Mesenteric fat pad (tissue), 1 donor: ENCODE data around the gene PTGR3. TPM values are rescaled to one million over a fixed set of nuclear protein-coding genes. Genes with fewer than 3 reads are reported as not detected.

Experiments
- DNase-seq: peaks from one replicate; pipeline ENCODE4 v3.0.0-alpha.2; 2020; ENCODE audit warnings: low spot score
- long read RNA-seq: library from polyadenylated mRNA; unstranded; transcript quantifications from one replicate; pipeline ENCODE4 v2.0.0, GENCODE V29; 2020
- total RNA-seq: library from RNA; stranded (reverse); fragmentation: NEBNext Ultra II Directional; extraction: Animal tissue kit (Norgen Biotek cat#: 25700); gene quantifications from one replicate; pipeline ENCODE4 v1.2.1, GENCODE V29; 2021
- donor health status: DM: yes; HTN: yes; CAD: no.

PTGR3 gene
- total RNA-seq: 25.5 TPM
- long read RNA-seq, full-length matches to known transcripts: 9 of 15 reads
- long read RNA-seq, partial matches to known transcripts: 0 of 15 reads
- long read RNA-seq, other reads (novel, unspliced or antisense): 6 of 15 reads

- DNase-seq: peak; percentile 94
Observed at GRCh38 chr18:75209129-75209950, at the start of gene PTGR3. Gene PTGR3, minus strand, starts transcription at chr18:75209139. Its CDS starts 81 bp downstream, at chr18:75209058.

GRCh38 chr18:75257605-75258004, 48.7 kb upstream of the PTGR3 start:
- no peak for DNase-seq

GRCh38 chr18:75256376-75256775, 47.4 kb upstream of the PTGR3 start:
- no peak for DNase-seq

- DNase-seq: no peak
Observed at GRCh38 chr18:75255094-75255493, 46.2 kb upstream of the PTGR3 start.

- DNase-seq: no peak
Observed at GRCh38 chr18:75253784-75254183, 44.8 kb upstream of the PTGR3 start.

GRCh38 chr18:75253043-75253442, 44.1 kb upstream of the PTGR3 start:
- DNase-seq: no peak

GRCh38 chr18:75252136-75252535, 43.2 kb upstream of the PTGR3 start:
- DNase-seq: no peak

- DNase-seq: no peak
Observed at GRCh38 chr18:75251466-75251865, 42.5 kb upstream of the PTGR3 start.

- no peak for DNase-seq
Observed at GRCh38 chr18:75250471-75250821, 41.5 kb upstream of the PTGR3 start.

GRCh38 chr18:75249672-75250470, 40.9 kb upstream of the PTGR3 start:
- no peak for DNase-seq

GRCh38 chr18:75249175-75249518, 40.2 kb upstream of the PTGR3 start:
- no peak for DNase-seq

GRCh38 chr18:75248426-75249174, 39.7 kb upstream of the PTGR3 start:
- DNase-seq: no peak

- no peak for DNase-seq
Observed at GRCh38 chr18:75247611-75248421, 38.9 kb upstream of the PTGR3 start.

GRCh38 chr18:75246721-75247610, 38.0 kb upstream of the PTGR3 start:
- DNase-seq: no peak

- no peak for DNase-seq
Observed at GRCh38 chr18:75244351-75245313, 35.7 kb upstream of the PTGR3 start.

GRCh38 chr18:75241705-75242104, 32.8 kb upstream of the PTGR3 start:
- DNase-seq: no peak

- DNase-seq: no peak
Observed at GRCh38 chr18:75240433-75240832, 31.5 kb upstream of the PTGR3 start.

- no peak for DNase-seq
Observed at GRCh38 chr18:75238786-75239185, 29.8 kb upstream of the PTGR3 start.

- no peak for DNase-seq
Observed at GRCh38 chr18:75238100-75238499, 29.2 kb upstream of the PTGR3 start.
